ENCODE measurements around the gene PITHD1. TPM values are rescaled to one million over a fixed set of nuclear protein-coding genes. Genes with fewer than 3 reads are reported as not detected.

PITHD1 gene
- total and polyA plus RNA-seq, 2 of the 8 experiments (the other 6 are each of a cell fraction or from before 2014, with no cell fraction given) = 67.4 to 68.8 TPM

DNA sequence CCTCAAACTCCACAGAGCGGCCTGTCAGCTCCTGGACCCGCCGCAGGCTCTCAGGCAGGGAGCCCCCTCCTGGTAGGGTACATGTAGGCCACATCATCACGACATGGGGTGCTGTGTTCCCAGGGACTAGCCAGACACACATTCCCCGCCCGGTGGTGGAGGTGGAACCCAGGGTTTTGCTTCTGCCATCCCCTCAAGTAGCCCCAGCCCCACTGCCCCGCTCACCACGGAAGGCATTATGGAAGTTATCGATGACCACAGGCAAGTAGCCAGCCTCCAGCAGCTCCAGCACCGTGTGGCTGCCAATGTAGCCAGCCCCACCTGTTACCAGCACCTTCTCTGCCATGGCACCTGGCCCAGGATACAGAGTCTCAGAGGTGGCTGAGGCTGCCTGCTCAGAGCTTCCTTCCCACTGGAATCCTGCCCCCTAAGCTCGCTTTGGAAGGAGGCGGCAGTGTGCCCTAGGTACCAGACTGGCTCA is 20.5 kb downstream of the PITHD1 start:
- ChIA-PET POLR2A (ENCODE audit: partially characterized antibody) (interaction anchor here (1.0 to 16.2 kb wide), 10 partner anchors 9 to 353 kb away, joined by 3 to 192 read pairs (median 4); partner anchors contain the start of genes ELOA, HMGCL, LYPLA2 and PITHD1), CTCF (ENCODE audit: partially characterized antibody) (interaction anchor here (0.8 to 5.3 kb wide), 15 partner anchors 8 to 118 kb away, joined by 3 to 66 read pairs (median 4); partner anchors contain the start of genes FUCA1 and PITHD1)
- H3K23me2 ChIP-seq (ENCODE audit: low read depth, low read length) = peaks cover 16% of the 10 kb centered on the region
- TF ChIP-seq, protein P1, sequence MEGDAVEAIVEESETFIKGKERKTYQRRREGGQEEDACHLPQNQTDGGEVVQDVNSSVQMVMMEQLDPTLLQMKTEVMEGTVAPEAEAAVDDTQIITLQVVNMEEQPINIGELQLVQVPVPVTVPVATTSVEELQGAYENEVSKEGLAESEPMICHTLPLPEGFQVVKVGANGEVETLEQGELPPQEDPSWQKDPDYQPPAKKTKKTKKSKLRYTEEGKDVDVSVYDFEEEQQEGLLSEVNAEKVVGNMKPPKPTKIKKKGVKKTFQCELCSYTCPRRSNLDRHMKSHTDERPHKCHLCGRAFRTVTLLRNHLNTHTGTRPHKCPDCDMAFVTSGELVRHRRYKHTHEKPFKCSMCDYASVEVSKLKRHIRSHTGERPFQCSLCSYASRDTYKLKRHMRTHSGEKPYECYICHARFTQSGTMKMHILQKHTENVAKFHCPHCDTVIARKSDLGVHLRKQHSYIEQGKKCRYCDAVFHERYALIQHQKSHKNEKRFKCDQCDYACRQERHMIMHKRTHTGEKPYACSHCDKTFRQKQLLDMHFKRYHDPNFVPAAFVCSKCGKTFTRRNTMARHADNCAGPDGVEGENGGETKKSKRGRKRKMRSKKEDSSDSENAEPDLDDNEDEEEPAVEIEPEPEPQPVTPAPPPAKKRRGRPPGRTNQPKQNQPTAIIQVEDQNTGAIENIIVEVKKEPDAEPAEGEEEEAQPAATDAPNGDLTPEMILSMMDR (IDR thresholded peaks at IDR 0.05; ENCODE audit: control extremely low read depth in 1 of 3, insufficient read depth in 1 of 3, low read depth in 1 of 3, low read length in 3 of 3) = peak in 2 of 3 experiments; percentile 52 to 54; a peak in 3 of 4 replicates
- peak; percentile 14; the same call in 1 of the 2 replicates for TF ChIP-seq CREB1 (IDR thresholded peaks at IDR 0.05)
- TF ChIP-seq, protein P2, sequence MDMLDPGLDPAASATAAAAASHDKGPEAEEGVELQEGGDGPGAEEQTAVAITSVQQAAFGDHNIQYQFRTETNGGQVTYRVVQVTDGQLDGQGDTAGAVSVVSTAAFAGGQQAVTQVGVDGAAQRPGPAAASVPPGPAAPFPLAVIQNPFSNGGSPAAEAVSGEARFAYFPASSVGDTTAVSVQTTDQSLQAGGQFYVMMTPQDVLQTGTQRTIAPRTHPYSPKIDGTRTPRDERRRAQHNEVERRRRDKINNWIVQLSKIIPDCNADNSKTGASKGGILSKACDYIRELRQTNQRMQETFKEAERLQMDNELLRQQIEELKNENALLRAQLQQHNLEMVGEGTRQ (IDR thresholded peaks at IDR 0.05; ENCODE audit: low read length) = no peak
- peak in 1 of 2 experiments; percentile 35; a peak in 1 of 4 replicates for TF ChIP-seq RAD21 (IDR thresholded peaks at IDR 0.05 in 1 of 2, conservative IDR thresholded peaks at IDR 0.05 in 1 of 2; ENCODE audit: low read depth in 2 of 2, low read length in 2 of 2)
- TF ChIP-seq SIN3A (conservative IDR thresholded peaks at IDR 0.05 in 1 of 2, IDR thresholded peaks at IDR 0.05 in 1 of 2; ENCODE audit: low read depth in 1 of 2, low read length in 2 of 2) = 0 out of 4 replicates have a peak, but pooled peaks of 1 of the 2 experiments have one; percentile 11
- TF ChIP-seq EGR1 (IDR thresholded peaks at IDR 0.05; ENCODE audit: borderline replicate concordance, low read depth, low read length) = no peak
- peak; percentile 3 for TF ChIP-seq KDM4A (IDR thresholded peaks at IDR 0.05; ENCODE audit: low read depth, low read length, severe bottlenecking)

More for the DNA sequence above, 20.5 kb downstream of the PITHD1 start:
- H3K79me2 ChIP-seq (ENCODE audit: control insufficient read depth in 1 of 2, insufficient read depth in 2 of 2, low read length in 2 of 2) = no peaks in the 10 kb centered on the region
- no peak overlapping the region for H2BK20ac ChIP-seq (ENCODE audit: low read length)
- 86% methylated on average over 12 of the region's 12 CpGs; no CpG with 5 or more reads in 1 of the 2 experiments for WGBS, 2 experiments (ENCODE audit: extremely low coverage in 1 of 2, insufficient coverage in 1 of 2, insufficient read length in 1 of 2, insufficient replicate concordance in 2 of 2, low coverage in 1 of 2, low lambda C conversion rate in 2 of 2, missing lambda C conversion rate in 1 of 2)
- H3K4me1 ChIP-seq (replicated peaks in 1 of 4; ENCODE audit: control insufficient read depth in 3 of 4, insufficient read depth in 4 of 4, low read length in 3 of 4) = peaks cover 0 to 12% (median 9%) of the 10 kb centered on the region in 4 experiments; a peak in 5 of 7 replicates
- DNase-seq (ENCODE audit: low read depth in 1 of 2, low spot score in 2 of 2) (no peak), FAIRE-seq (no peak)
- no peak overlapping the region for H4K91ac ChIP-seq (replicated peaks; ENCODE audit: insufficient read length, low read length)
- H2BK120ac ChIP-seq (replicated peaks; ENCODE audit: low read depth, low read length) = no peak overlapping the region
- H3K18ac ChIP-seq (ENCODE audit: extremely low read depth, low read length) = no peak overlapping the region
- H3K14ac ChIP-seq (ENCODE audit: insufficient read length) = no peak overlapping the region
- no peaks in the 10 kb centered on the region; a peak in 1 of 7 replicates for H3K27me3 ChIP-seq (replicated peaks in 1 of 4; ENCODE audit: control insufficient read depth in 3 of 4, extremely low read depth in 1 of 4, insufficient read depth in 3 of 4, low read length in 3 of 4)
- H3K27ac ChIP-seq (ENCODE audit: low read depth, low read length) = no peak overlapping the region
- H3K36me3 ChIP-seq (ENCODE audit: control insufficient read depth in 2 of 4, insufficient read depth in 4 of 4, low read length in 3 of 4) = peaks cover 6 to 23% (median 21%) of the 10 kb centered on the region in 4 experiments; a peak in 5 of 8 replicates
- peaks cover 4 to 5% of the 10 kb centered on the region in 2 experiments for H4K20me1 ChIP-seq (replicated peaks in 1 of 2; ENCODE audit: control insufficient read depth in 1 of 2, insufficient read depth in 2 of 2, low read length in 2 of 2)
- no peaks in the 10 kb centered on the region for H3K79me1 ChIP-seq (ENCODE audit: low read depth, low read length)
- H2AK5ac ChIP-seq (ENCODE audit: low read depth, low read length) = 0 out of 2 replicates have a peak overlapping the region, but pooled peaks have one; percentile 24
- peak overlapping the region in 1 of 4 experiments; percentile 73; a peak in 1 of 8 replicates for H3K4me3 ChIP-seq (ENCODE audit: extremely low read depth in 1 of 4, insufficient read depth in 2 of 4, low read depth in 3 of 4, low read length in 4 of 4)
- H3K9ac ChIP-seq (replicated peaks in 1 of 4; ENCODE audit: extremely low read depth in 1 of 4, low read depth in 3 of 4, low read length in 3 of 4) = no peak overlapping the region
- H2BK15ac ChIP-seq (ENCODE audit: low read length) = 0 out of 2 replicates have a peak overlapping the region, but pooled peaks have one; percentile 90
- peak overlapping the region; percentile 79 for H2BK5ac ChIP-seq (ENCODE audit: low read depth, low read length)
- H3K23ac ChIP-seq (ENCODE audit: insufficient read length) = no peak overlapping the region
- no peak overlapping the region for H3K56ac ChIP-seq (replicated peaks; ENCODE audit: insufficient read length, low read depth, low read length)
- H2AFZ ChIP-seq (ENCODE audit: low read length) = no peak overlapping the region
- H3K4me2 ChIP-seq (ENCODE audit: insufficient read depth in 1 of 2, low read depth in 2 of 2, low read length in 2 of 2) = peak overlapping the region; percentile 89 to 95; a peak in 2 of 4 replicates
- H4K5ac ChIP-seq (ENCODE audit: insufficient read length, low read depth, low read length) = no peak overlapping the region
- no peak overlapping the region for H3K4ac ChIP-seq (replicated peaks; ENCODE audit: insufficient read length, low read depth, low read length)
- H4K8ac ChIP-seq (ENCODE audit: extremely low read depth, insufficient read depth, low read length) = no peak overlapping the region
- H3K9me3 ChIP-seq (ENCODE audit: insufficient read depth in 2 of 2, low read depth in 1 of 2, low read length in 1 of 2) = no peaks in the 10 kb centered on the region
- H2BK12ac ChIP-seq (ENCODE audit: low read depth, low read length) = peak overlapping the region; percentile 60; the same call in 1 of the 2 replicates
